GM18873 (cell line): ENCODE results near the gene IPO9.
"Not testable (repeated sequence)": the region's sequence is repeated elsewhere in the genome, so short reads cannot be mapped to it uniquely, and the experiment has no call there.

Experiments used
- ATAC-seq: cut with Tn5 transposase; IDR thresholded peaks from one replicate; pipeline ENCODE4 v1.9.1; 2021; ENCODE audit warnings: mild to moderate bottlenecking, moderate library complexity, moderate number of reproducible peaks; ENCODE audit not compliant: unreplicated experiment, low FRiP score

IPO9 gene

DNA sequence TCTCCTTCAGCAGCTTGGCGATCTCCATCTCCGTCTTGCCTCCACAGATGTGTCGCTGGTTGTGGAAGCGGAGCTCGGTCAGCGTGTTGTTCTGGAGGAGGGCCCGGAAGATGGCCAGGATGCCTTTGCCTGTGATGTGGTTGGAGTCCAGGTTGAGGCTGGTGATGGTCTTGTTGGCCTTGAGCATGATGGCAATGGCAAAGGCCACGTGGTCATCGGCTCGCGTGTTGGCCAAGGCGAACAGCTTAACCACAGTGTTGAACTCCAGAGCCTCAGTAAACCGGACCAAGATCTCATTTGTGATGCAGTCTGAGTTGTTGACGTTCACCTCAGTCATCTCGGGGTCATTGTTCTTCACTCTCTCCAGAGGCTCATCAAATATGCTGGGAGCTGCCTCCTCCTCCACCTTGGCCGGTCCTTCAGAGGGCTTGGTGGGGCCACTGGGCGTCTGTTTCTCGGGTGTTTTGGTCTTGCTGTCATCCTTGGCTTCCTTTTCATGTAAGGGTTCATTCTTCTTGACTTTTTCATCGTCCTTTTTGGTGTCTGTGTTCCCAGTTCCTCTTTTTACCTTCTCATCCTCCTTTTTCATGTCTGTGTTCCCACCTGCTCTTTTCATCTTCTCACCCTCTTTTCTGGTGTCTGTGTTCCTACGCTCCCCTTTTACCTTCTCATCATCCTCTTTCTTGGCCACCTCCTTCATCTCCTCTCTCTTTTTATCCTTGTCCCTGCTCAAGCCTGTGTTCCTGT lies 70.9 kb downstream of the IPO9 start:
- no peak for ATAC-seq

GRCh38 chr1:201900476-201900875 lies 71.5 kb downstream of the IPO9 start:
- no peak for ATAC-seq

DNA sequence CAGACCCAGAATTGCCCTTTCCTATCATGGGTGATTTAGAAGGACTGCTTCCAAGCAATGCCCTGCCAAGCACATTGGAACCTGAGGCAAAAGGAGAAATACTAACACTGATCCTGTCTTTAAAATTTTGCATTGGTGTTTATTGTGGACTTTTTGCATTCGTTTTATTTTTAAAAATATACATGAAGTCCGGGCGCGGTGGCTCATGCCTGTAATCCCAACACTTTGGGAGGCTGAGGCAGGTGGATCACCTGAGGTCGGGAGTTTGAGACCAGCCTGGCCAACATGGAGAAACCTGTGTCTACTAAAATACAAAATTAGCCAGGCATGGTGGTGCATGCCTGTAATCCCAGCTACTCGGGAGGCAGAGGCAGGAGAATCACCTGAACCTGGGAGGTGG lies 72.1 kb downstream of the IPO9 start:
- not testable (repeated sequence) for ATAC-seq

DNA sequence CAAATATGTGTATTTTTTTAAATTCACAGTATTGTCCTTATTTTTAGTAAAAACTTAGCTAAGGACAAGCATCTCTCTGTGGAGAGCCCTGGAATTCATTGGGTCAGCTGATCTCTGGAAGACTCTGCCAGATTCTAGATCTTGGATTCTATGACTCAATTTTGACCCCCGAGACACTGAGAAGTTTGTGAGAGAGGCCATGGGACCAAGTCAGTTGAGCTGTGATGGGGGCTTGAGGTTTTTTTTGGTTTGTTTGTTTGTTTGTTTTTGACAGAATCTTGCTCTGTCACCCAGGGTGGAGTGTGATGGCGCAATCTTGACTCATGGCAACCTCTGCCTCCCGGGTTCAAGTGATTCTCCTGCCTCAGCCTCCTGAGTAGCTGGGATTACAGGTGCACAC lies 73.2 kb downstream of the IPO9 start:
- ATAC-seq = no peak

DNA sequence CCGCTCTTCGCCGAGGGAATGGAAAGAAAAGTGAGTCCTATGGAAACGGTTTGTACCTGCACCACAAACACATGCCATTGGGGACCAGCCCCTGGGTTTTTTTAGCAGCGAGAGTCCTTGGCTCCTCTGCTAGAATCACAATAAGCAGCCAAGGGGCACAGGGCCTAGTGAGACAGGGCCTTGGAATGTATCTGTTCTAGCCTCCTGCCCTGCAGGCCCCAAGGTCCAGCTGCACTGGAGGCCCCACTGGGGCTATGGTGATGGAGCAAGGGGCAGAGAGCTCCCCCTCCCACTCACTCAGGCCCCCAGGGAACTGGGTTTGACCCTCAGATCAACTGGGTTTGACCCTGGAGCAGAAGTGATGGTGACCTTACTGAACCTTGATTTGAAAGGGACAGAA lies 74.2 kb downstream of the IPO9 start:
- ATAC-seq = no peak

DNA sequence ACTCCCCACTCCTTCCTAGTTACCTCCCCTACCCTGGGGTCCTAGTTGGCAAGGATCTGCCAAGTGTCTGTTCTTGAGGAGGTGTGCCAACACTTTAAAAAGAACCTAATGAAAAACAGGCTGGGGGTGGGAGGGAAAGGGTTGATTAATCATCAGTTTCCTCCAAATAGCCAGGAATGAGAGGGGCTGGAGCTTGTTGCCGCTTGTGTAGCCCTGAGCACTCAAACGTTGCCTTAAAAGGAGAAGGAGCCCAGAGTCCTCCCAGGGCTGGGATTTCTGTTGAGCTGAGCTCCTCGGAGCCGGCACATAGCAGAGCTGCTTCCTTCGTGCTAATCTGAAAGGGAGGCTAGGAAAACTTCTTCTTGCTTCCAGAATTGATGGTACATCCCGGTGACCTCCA lies 75.6 kb downstream of the IPO9 start:
- ATAC-seq = no peak

DNA sequence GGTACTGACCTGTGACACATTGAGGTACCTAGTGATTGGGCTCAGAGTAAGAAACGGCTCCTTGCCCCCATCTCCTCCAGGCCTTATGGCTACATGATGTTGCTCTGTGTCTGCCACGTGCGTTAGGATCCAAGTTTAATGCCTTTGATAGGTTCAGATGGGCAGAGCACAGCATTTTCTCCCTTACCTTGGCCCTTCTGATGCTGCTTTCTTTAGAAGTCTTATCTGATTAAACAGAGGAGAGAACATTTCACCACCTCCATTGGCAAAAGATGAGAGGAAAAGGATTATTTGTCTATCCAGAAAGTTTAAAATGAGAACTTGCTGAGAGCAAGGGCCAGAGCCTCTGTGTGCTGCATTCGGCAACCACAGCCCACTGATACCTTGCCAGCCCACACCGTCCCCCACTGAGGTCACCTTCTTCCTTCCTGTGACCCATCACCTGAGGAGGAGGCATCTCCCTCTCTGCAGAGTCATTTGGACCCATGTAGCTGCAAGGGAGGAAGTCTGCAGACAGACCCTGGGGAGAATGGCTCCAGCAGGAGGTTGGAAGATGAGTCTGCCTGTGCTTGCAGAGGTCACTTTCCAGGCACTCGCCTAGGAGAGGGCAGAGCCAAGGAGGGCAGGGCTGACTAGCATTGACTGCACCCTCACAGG lies 76.4 kb downstream of the IPO9 start:
- ATAC-seq = no peak

GRCh38 chr1:201906336-201906735 lies 77.4 kb downstream of the IPO9 start:
- no peak for ATAC-seq

DNA sequence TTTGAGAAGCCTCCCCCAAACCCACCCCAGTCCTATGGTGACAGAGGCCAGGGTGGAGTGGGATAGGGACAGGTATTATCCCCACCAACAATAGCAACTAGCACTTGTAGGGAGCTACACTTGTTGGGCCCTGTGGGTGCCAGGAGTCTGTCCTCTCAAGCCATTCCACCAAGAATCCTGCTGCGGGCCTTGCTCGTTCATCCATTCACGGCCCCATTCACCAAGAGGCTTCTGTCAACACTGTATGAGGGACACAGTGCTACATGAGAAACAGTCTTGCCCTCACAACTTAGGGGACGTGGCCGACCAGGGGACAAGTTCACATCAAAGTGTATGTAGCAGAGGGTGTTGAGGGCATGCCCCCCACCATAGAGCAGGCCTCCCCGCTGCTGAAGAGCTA lies 78.7 kb downstream of the IPO9 start:
- ATAC-seq = no peak

- no peak for ATAC-seq
Measured at GRCh38 chr1:201911826-201912571, 83.0 kb downstream of the IPO9 start.

DNA sequence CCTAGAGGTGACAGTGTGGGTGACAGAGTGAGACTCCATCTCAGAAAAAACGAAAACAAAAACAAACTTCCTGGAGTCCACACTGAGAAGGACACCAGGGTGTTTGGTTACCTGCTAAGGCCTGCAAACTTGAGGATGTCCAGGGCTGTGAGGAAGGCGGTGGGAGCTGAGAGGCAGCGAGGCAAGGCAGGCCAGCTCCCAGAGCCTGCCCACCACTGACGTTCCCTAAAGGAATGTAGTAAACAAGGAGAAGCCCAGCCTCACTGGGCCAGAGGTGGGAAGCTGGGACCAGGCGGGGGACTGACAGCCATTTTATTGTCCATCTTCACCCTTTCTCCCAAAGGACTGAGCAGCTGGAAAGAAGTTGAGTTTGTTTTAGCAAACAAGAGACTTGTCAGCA lies 83.9 kb downstream of the IPO9 start:
- ATAC-seq = no peak

DNA sequence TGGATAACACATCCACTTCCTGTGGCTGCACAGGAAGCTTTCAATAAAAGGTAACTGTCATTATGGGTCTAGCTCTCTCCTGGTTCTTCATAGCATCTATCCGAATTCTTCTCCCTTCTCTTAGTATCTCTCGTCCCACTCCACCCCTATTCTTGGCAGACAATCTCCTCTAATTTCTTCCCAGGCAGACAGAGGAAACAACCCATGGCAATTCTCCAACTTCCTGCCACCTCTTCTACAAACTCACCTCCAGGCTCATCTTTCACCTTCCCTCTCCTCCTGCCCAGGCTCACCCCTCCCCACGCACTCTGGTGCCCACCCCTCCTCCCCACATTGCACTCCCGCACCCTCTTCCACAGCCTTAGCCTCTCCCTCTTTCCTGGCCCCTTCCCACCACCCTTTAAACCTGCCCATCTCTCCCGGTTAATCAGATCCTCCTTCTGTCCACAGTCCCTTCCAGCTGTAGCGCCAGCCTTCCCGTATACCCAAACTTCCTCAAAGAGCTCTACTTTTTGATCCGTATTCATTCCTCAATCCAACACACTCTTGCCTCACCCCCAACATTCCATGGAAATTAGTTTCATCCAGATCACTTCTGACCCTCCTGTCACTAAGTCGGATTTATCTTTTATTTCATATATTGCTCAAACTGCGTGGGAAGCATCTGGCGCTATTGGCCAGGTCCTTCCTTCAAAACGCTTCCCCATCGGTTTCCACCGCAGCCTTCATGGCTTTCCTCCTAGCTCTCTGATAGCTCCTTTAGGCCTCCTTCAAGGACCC lies 85.7 kb downstream of the IPO9 start:
- ATAC-seq = no peak

- no peak for ATAC-seq
Measured at GRCh38 chr1:201916649-201917249, 87.8 kb downstream of the IPO9 start.

GRCh38 chr1:201917362-201918033 lies 88.5 kb downstream of the IPO9 start:
- no peak for ATAC-seq

DNA sequence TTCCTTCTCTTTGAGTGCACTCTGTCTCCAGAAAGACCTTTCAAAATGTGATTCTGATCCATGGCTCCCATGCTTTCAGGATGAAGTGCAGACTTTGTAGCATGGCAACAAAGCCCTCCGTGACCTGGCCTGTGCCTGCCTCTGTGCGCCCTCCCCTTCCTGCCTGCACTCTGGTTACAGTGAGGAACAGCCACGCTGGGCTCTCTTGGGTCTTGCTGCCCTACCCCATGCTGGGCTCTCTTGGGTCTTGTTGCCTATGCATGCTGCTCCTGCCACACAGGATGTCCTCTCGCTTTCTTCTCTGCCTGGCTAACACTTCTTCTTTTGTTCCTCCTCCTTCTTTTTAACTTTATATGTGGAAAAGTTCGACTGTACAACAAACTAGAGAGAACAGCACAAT lies 89.4 kb downstream of the IPO9 start:
- no peak for ATAC-seq

GRCh38 chr1:201921952-201922558 lies 93.1 kb downstream of the IPO9 start:
- no peak for ATAC-seq

- ATAC-seq = no peak
Measured at GRCh38 chr1:201925301-201925567, 96.3 kb downstream of the IPO9 start.

DNA sequence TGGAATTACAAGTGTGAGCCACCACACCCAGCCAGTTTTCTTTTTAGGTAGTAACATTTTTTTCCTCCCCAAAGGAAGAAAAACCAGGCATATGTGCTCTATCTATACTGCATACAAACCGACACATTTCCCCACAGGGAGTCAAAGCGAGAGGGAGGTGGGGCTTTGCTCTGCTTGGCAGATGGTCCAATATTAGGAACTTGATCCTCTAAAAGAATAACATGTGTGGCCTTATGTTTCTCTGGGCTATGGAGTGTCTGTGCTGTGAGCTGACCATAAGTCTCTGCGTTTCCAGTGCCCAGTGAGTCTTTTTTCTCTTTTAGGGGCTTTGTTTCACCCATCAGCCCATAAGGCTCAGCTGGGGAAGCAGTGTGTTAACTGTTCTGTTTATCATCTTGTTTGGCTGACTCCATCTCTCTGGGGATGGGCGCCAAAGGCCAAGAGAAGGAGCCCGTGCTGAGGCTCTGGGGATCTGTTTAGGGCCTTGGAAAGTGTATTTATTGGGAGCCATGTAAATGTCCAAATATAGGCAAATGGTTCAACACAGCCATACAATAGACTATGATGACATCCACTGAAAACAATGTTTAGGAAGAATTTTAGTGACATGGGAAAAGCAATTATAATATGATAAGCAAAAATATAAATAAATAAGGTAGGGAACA lies 97.2 kb downstream of the IPO9 start:
- no peak for ATAC-seq

- no peak for ATAC-seq
Measured at GRCh38 chr1:201928266-201928665, 99.3 kb downstream of the IPO9 start.
